VCaP (cell line): ENCODE measurements around the gene ANKS4B.

ENCODE experiments used
- H3K27ac ChIP-seq: fragments of 450-650 bp; 2 replicates; pipeline ENCODE4 v1.5.1; 2017
- TF ChIP-seq, protein P1 (sequence below): fragments of 450-650 bp; conservative IDR thresholded peaks from 2 replicates; pipeline ENCODE4 v1.5.1; 2017; ENCODE audit warnings: mild to moderate bottlenecking, moderate library complexity

ANKS4B gene

DNA sequence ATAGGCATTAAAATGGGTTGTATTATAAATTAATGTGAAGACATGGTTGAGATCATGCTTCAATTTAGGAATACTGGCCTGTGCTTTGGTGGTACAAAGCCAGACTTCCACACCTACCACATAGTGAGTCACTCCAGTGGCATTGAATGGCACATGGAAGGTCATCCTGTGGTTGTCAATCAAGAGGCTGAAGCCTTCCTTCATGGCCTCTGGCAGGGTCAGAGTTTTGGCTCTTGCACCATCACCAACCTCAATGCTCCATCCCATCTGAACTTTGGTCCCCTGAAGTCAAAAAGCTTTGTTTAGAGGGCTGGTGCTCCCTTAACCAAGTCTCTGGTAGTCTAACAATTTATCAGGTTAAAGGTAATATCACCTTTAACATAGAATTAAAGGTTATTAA is 28.2 kb upstream of the ANKS4B start:
- TF ChIP-seq, protein P1, sequence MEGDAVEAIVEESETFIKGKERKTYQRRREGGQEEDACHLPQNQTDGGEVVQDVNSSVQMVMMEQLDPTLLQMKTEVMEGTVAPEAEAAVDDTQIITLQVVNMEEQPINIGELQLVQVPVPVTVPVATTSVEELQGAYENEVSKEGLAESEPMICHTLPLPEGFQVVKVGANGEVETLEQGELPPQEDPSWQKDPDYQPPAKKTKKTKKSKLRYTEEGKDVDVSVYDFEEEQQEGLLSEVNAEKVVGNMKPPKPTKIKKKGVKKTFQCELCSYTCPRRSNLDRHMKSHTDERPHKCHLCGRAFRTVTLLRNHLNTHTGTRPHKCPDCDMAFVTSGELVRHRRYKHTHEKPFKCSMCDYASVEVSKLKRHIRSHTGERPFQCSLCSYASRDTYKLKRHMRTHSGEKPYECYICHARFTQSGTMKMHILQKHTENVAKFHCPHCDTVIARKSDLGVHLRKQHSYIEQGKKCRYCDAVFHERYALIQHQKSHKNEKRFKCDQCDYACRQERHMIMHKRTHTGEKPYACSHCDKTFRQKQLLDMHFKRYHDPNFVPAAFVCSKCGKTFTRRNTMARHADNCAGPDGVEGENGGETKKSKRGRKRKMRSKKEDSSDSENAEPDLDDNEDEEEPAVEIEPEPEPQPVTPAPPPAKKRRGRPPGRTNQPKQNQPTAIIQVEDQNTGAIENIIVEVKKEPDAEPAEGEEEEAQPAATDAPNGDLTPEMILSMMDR: no peak
- H3K27ac ChIP-seq: no peak overlapping the region

DNA sequence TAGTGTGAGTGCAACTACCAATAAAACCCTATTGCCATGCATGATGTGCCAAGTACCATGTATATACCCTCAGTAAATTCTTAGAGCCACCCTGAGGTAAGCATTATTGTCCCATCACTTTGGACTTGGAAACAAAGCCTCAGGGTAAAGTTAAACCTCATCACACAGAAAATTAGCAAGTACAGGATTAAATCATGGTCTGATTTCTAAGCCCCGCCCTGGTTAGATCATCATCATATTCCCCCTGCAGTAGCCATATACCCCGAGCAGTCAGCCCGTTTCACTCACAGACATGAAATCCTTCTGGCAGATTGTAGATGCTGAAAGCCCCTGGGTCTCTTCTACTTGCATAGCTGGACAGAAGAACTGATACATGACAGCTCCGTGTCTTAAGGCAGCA is 26.9 kb upstream of the ANKS4B start:
- no peak overlapping the region for H3K27ac ChIP-seq
- TF ChIP-seq, protein P1: no peak

DNA sequence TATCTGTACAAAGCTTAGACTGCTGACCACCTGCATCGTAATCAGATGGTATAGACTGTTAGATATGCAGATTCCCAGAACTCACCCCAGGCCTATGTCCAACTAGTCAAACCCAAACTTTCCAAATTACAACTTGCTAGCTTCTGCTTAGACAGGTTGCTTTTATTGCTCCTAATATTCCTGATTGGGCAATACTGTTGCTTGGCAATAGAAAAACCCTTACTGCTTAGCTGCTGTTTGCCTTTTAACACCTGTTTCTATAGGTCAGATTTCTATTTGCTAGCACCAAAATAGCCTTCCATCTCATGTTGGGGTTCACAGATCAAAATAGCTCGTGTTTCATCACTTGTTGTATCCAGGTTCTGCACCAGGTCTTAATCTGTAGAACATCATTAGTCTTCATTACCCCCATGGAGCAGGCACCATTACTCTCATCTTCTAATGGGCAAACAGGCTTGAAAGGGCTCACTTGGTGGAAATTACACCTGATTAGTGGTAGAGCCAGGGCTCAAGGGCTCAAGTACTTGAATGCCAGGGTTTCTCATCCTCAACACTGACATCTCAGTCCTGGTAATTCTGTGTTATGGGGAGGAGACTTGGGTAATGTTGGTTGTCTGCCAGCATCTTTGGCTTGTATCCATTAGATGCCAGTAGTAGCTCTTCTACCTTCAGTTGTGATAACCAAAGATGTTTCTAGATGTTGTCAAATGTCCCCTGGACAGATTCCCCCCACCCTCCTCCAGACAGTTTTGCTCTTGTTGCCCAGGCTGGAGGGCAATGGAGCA is 24.9 kb upstream of the ANKS4B start:
- TF ChIP-seq, protein P1: no peak
- H3K27ac ChIP-seq: no peak overlapping the region

DNA sequence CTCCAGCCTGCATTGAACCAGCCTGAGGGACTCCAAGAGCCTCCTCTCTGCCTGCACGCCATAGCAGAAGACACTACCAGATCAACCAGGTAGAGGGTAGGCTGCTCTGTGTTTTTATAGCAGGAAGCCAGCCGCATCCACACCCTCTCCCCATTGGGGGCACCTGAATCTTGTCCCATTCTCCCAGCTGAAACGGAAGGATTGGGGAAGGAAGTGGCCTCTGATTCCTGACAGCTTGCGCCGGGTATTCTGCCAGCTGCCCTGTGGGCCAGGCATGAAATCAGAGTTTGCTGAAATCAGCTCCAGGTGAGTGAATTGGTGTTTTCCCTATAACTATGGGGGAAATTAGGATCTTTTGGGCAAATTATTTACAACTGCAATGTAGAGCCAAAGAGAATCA is 22.0 kb upstream of the ANKS4B start, which contains the start of gene ZP2:
TSS of gene ZP2 (minus strand) at position 89 of the 400 bp plus-strand sequence. CDS start at position 62, 27 bp downstream.
- no peak within 1 kb of the TSS for H3K27ac ChIP-seq
- TF ChIP-seq, protein P1: no peak

DNA sequence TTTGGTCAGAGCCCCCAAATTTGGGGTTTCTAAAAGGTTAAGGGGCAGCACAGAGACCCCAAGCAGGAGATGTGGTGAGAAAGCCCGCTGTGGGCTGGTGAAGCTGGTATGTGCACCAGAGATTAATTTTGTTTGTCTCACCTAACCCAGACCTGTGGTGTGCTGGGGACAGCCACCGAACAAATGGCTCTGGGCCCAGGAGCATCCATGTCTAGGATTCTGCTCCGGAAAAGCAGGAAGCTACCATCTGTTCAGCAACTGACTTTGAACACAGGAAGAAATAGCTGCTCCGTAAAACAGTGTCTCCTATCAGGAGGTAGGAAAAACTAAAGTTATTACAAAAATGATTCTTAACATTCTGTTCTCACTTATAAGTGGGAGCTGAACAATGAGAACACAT is 19.4 kb upstream of the ANKS4B start:
- H3K27ac ChIP-seq: no peak overlapping the region
- TF ChIP-seq, protein P1: no peak

DNA sequence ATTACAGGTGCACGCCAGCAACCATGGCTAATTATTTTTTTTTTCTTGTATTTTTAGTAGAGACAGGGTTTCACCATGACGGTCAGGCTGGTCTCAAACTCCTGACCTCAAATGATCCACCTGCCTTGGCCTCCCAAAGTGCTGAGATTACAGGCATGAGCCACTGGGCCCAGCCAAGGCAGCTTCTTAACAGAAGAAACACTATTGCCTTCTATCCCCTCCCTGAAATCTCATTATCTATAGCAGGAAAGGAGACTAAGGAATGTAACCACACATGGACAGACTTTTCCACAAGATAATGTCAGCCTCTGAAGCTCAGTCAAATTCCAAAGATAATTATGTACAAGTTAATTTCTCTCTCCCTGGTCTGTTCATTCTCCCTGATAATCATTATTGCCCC is 16.4 kb upstream of the ANKS4B start:
- TF ChIP-seq, protein P1: no peak
- H3K27ac ChIP-seq: no peak overlapping the region

DNA sequence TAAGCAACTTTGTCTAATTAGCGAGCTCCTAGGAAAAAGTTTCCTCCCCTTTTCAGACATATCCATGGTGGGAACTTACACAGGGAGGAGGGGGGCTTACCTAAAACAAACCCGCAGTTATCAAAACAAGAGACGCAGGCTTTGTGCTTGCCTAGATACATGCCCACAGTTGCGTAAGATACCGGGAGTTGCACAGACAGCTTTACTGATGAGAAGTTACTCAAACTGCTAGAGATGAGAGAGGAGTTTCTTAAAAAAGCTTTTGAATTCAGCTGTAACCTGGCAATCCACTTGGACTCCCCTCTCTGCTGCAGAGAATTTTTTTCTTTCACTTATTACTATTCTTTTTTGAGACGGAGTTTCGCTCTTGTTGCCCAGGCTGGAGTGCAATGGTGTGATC is 15.3 kb upstream of the ANKS4B start:
- TF ChIP-seq, protein P1: no peak
- H3K27ac ChIP-seq: no peak overlapping the region
